IPS-18c (cell line): ENCODE results near the gene LNPEP.
"Not testable (repeated sequence)": the region's sequence is repeated elsewhere in the genome, so short reads cannot be mapped to it uniquely, and the experiment has no call there.

Experiments
- H3K4me3 ChIP-seq: 2 replicates; pipeline ENCODE4 v1.7.0; 2013; ENCODE audit warnings: low read depth, mild to moderate bottlenecking, low read length, moderate library complexity; ENCODE audit not compliant: insufficient read depth
- H3K9me3 ChIP-seq: one replicate; pipeline ENCODE4 v1.6.1; 2013; ENCODE audit warnings: mild to moderate bottlenecking, low read length, moderate library complexity; ENCODE audit not compliant: control insufficient read depth, insufficient read depth

Gene LNPEP

GRCh38 chr5:96924016-96924443 is 11.8 kb upstream of the LNPEP start:
- Histone ChIP-seq H3K9me3 (no peaks in the 10 kb centered on the region), H3K4me3 (no peak overlapping the region)

- Histone ChIP-seq H3K9me3 (no peaks in the 10 kb centered on the region), H3K4me3 (no peak overlapping the region)
These were observed 9.6 kb upstream of the LNPEP start for GRCh38 chr5:96926276-96926675.

- no peaks in the 10 kb centered on the region for H3K9me3 ChIP-seq
- H3K4me3 ChIP-seq, result no peak overlapping the region
These were observed 8.9 kb upstream of the LNPEP start for GRCh38 chr5:96927008-96927407.

GRCh38 chr5:96928931-96929708 is 6.8 kb upstream of the LNPEP start:
- Histone ChIP-seq H3K9me3 (no peaks in the 10 kb centered on the region), H3K4me3 (no peak overlapping the region)

- H3K4me3 ChIP-seq, result no peak overlapping the region
- H3K9me3 ChIP-seq, result no peaks in the 10 kb centered on the region
These were observed 5.8 kb upstream of the LNPEP start for GRCh38 chr5:96930058-96930457.

GRCh38 chr5:96930589-96930988 is 5.3 kb upstream of the LNPEP start:
- Histone ChIP-seq H3K9me3 (no peaks in the 10 kb centered on the region), H3K4me3 (no peak overlapping the region)

GRCh38 chr5:96931037-96931436 is 4.8 kb upstream of the LNPEP start:
- not testable (repeated sequence) for H3K4me3 ChIP-seq, H3K9me3 ChIP-seq

GRCh38 chr5:96931605-96932004 is 4.3 kb upstream of the LNPEP start:
- no peak overlapping the region for H3K4me3 ChIP-seq
- no peaks in the 10 kb centered on the region for H3K9me3 ChIP-seq

GRCh38 chr5:96932026-96932425 is 3.9 kb upstream of the LNPEP start:
- H3K9me3 ChIP-seq, result no peaks in the 10 kb centered on the region
- H3K4me3 ChIP-seq, result no peak overlapping the region

- Histone ChIP-seq H3K9me3 (no peaks in the 10 kb centered on the region), H3K4me3 (peak overlapping the region; percentile 73)
These were observed 1.8 kb upstream of the LNPEP start for GRCh38 chr5:96933764-96934707.

GRCh38 chr5:96934708-96935558 is 947 bp upstream of the LNPEP start:
- H3K4me3 ChIP-seq, result peak overlapping the region; percentile 73
- H3K9me3 ChIP-seq, result no peaks in the 10 kb centered on the region

- Histone ChIP-seq H3K9me3 (no peaks in the 10 kb centered on the region), H3K4me3 (peak overlapping the region; percentile 73)
These were observed 796 bp downstream of the LNPEP start for GRCh38 chr5:96936431-96937320.

GRCh38 chr5:96940586-96940985 is 4.7 kb downstream of the LNPEP start:
- Histone ChIP-seq H3K4me3 (no peak overlapping the region), H3K9me3 (no peaks in the 10 kb centered on the region)

- no peak overlapping the region for H3K4me3 ChIP-seq
- no peaks in the 10 kb centered on the region for H3K9me3 ChIP-seq
These were observed 5.3 kb downstream of the LNPEP start for GRCh38 chr5:96941140-96941539.

- Histone ChIP-seq H3K9me3 (no peaks in the 10 kb centered on the region), H3K4me3 (no peak overlapping the region)
These were observed 6.2 kb downstream of the LNPEP start for GRCh38 chr5:96942078-96942477.

GRCh38 chr5:96942911-96943310 is 7.0 kb downstream of the LNPEP start:
- no peaks in the 10 kb centered on the region for H3K9me3 ChIP-seq
- H3K4me3 ChIP-seq, result no peak overlapping the region
